ENCODE results near the gene IL19.

The IL19 gene

GRCh38 chr1:206863266-206863665 lies 92.7 kb downstream of the IL19 start:
- DNase-seq (ENCODE audit: low spot score): no peak

- DNase-seq (ENCODE audit: low spot score): peak; percentile 73
These were observed 94.5 kb downstream of the IL19 start, which contains the start of gene IL20 for GRCh38 chr1:206864939-206865671. TSS of gene IL20 (plus strand) at chr1:206865623. CDS start at chr1:206865853, 230 bp downstream.

- DNase-seq (ENCODE audit: low spot score): peak; percentile 24
These were observed 95.5 kb downstream of the IL19 start for GRCh38 chr1:206866062-206866461.

- no peak for DNase-seq (ENCODE audit: low spot score)
These were observed 96.7 kb downstream of the IL19 start for GRCh38 chr1:206867239-206867638.

- DNase-seq (ENCODE audit: low spot score): no peak
These were observed 97.1 kb downstream of the IL19 start for GRCh38 chr1:206867716-206868115.

- no peak for DNase-seq (ENCODE audit: low spot score)
These were observed 97.7 kb downstream of the IL19 start for GRCh38 chr1:206868264-206868663.

- no peak for DNase-seq (ENCODE audit: low spot score)
These were observed 101.6 kb downstream of the IL19 start for GRCh38 chr1:206872139-206872538.

- DNase-seq (ENCODE audit: low spot score): no peak
These were observed 103.1 kb downstream of the IL19 start for GRCh38 chr1:206873603-206874188.

- DNase-seq (ENCODE audit: low spot score): no peak
These were observed 105.3 kb downstream of the IL19 start for GRCh38 chr1:206875752-206876377.

- DNase-seq (ENCODE audit: low spot score): no peak
These were observed 107.9 kb downstream of the IL19 start for GRCh38 chr1:206878456-206878855.

- DNase-seq (ENCODE audit: low spot score): no peak
These were observed 109.7 kb downstream of the IL19 start for GRCh38 chr1:206880314-206880713.

- no peak for DNase-seq (ENCODE audit: low spot score)
These were observed 112.0 kb downstream of the IL19 start for GRCh38 chr1:206882555-206882954.

GRCh38 chr1:206883160-206883559 lies 112.6 kb downstream of the IL19 start:
- DNase-seq (ENCODE audit: low spot score): no peak

- DNase-seq (ENCODE audit: low spot score): no peak
These were observed 113.3 kb downstream of the IL19 start for GRCh38 chr1:206883876-206884275.

GRCh38 chr1:206885341-206886060 lies 114.9 kb downstream of the IL19 start:
- DNase-seq (ENCODE audit: low spot score): no peak

GRCh38 chr1:206886831-206887230 lies 116.3 kb downstream of the IL19 start:
- DNase-seq (ENCODE audit: low spot score): no peak

- DNase-seq (ENCODE audit: low spot score): no peak
These were observed 117.1 kb downstream of the IL19 start for GRCh38 chr1:206887701-206888100.

- DNase-seq (ENCODE audit: low spot score): no peak
These were observed 119.8 kb downstream of the IL19 start for GRCh38 chr1:206890125-206891060.

GRCh38 chr1:206891412-206891811 lies 120.8 kb downstream of the IL19 start:
- DNase-seq (ENCODE audit: low spot score): no peak
